GM23248 (cell line): ENCODE data around the gene SELENOH.

Experiments used
- EZH2 ChIP-seq: fragments of 200-600 bp; sonication (generic); IDR thresholded peaks from 2 replicates; pipeline ENCODE4 v1.6.1; 2018; ENCODE audit warnings: antibody characterized with exemption, mild to moderate bottlenecking; ENCODE audit not compliant: insufficient read depth, poor library complexity, severe bottlenecking
- EZH2phosphoT487 ChIP-seq: fragments of 200-600 bp; sonication (generic); IDR thresholded peaks from 2 replicates; pipeline ENCODE4 v1.6.1; 2018; ENCODE audit warnings: antibody characterized with exemption, moderate library complexity, mild to moderate bottlenecking, low read depth; ENCODE audit not compliant: insufficient read depth

DNA sequence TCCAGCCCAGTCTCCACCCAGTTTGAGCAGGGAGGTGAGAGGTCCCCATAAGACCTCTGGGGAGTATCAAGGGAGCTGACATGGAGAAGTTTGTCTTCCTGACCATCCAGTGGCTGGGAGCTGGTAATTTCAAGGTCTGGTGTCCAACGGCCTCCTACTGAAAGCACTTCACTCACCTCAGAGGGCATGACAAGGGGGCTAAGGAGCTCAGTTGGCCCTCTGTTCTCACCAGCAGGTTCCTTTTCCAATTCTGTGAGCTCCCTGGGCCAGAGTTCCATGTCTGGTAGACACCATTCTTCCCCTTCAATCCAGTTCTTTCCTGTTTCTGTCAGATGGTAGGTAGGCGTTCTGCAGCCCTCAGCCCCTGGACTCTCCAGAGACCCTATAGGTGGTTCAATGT, 3.1 kb downstream of the SELENOH start:
- TF ChIP-seq EZH2 (no peak), EZH2phosphoT487 (no peak)
